Adrenal gland (tissue), 5 donors: ENCODE data around the gene AGAP3.

Experiments
- CTCF ChIP-seq, 6 experiments: fragments of 450-650 bp in 4 of 6; fragments of 200-600 bp in 2 of 6; sonication (generic) in 1 of 6; IDR thresholded peaks; 1 replicate in 5 of 6; 2 replicates in 1 of 6; pipeline versions ENCODE4 v1.5.1 to v1.8.0; 2016 to 2021; ENCODE audit warnings: antibody characterized with exemption in 6 of 6, mild to moderate bottlenecking in 2 of 6, moderate library complexity in 1 of 6
- POLR2A ChIP-seq, 2 donors: fragments of 450-650 bp; IDR thresholded peaks; one replicate each; pipeline ENCODE4 v1.6.1; 2017; ENCODE audit warnings: antibody characterized with exemption in 2 of 2, mild to moderate bottlenecking in 2 of 2, moderate library complexity in 1 of 2
- donor health status: DM: no; HTN: no; CAD: no.

GRCh38 chr7:151061213-151062110, 24.8 kb upstream of the AGAP3 start:
- TF ChIP-seq CTCF (IDR thresholded peaks at IDR 0.05) (no peak), POLR2A (IDR thresholded peaks at IDR 0.05) (no peak)
